ENCODE data around the gene KRTAP10-12.

The KRTAP10-12 gene

DNA sequence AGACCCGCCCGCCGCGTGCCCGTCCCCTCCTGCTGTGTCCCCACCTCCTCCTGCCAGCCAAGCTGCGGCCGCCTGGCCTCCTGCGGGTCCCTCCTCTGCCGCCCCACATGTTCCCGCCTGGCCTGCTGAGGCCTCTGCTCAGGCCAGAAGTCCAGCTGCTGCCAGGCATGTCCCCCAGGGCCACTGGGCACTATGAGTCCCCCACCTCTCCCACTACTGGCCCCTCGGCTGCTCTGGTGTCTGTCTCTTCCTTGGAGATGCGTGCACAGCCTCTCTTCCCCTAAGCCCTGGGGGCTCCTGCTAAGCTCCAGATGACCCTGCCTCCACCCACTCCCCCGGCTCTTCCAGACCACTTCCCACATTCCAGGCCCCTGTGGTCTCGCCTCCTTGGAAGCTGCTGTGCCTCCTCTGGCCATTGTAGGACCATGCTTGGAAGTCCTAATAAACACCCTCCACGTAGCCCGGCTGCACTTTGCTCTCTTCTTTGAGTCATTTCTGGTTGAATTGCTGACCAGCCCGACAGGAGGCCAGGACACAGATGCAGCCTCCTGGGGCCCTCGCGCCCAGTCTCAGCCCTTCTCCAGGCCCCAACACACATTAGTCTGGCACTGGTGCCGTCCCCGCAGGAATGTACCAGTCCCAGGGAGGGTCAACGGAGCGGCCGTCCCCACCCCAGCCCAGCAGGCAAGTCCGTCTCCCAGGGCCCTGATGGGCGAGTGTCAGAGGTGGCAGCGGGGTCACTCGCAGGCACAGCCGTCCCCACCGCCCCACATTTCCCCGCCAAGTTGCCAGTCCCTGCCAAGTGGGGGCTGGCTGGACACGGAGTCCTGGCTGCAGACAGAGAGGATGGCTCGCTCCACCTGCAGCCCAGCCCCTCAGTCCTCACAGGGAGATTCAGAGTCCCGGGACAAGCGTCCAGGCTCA, 1.1 kb downstream of the KRTAP10-12 start:
- in situ Hi-C loops (cut with MboI; ENCODE audit: low sequenced_read_pairs) = no loop called here

DNA sequence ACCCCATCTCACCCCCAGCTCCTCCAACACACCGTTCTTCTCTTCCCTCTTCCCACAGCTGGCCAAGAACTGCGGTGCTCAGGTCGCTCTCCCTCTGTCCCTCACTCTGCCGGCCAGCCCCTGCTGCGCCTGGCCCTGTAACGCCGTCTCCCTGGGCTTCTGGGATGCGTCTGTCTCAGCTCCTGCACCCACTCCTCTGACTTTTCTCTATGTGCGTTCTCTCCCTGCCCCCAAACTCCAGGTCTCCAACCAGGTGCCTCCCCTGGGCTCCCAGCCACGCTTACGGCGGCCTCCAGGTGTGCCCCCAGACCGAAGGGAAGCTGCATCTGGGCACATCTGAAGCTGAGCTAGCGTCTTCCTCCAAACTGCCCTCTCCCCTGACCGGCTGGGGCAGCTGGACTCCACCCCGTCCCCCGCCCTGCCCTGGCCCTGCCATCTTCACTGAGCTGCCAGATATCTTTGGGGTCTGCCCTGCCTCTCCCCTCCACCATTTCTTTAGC, 2.6 kb downstream of the KRTAP10-12 start:
- in situ Hi-C loops (cut with MboI; ENCODE audit: low sequenced_read_pairs) = no loop called here

DNA sequence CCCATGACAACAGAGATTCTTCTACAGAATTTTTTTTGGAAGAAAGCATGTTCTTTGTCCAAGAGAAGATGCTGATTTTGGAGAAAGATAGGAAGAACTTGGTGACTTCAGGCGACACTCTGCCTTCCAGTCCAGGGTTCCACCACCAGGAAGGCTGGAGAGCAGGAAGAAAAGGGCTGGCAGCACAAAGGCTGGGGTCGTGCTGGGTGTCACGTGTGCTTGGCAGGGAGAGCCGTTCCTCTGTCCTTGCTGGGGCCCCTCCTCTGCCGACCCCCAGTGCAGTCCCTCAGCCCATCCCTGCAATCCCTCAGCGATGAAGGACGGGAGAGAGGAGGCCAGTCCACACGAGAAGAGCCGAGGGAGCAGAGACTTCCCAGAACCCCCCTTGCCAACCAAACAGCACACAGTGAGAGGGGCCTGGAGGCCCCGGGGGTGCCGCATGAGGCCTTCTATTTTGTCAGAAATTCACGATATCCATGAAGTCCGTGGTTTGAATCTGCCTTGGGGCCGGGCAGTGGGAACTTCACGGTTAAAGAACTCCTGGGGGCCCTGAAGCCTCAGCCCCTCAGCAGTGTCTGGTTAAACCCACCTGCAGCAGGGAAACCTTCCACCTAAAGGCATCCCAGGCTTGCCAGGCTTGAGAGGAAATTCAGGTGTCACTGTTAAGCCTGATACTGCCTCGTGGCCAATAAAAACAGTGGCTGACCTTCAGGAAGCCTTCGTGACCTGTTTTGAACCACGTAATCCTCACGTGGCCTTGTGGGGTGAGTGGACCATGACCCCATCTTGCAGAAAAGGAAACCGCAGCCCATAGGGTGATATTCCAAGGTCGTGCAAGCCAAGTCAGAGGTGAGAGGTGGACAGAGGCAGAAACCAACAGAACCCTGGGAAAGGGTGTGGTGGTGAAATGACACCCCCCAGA, 3.4 kb downstream of the KRTAP10-12 start:
- in situ Hi-C loops (cut with MboI; ENCODE audit: low sequenced_read_pairs) = no loop called here

DNA sequence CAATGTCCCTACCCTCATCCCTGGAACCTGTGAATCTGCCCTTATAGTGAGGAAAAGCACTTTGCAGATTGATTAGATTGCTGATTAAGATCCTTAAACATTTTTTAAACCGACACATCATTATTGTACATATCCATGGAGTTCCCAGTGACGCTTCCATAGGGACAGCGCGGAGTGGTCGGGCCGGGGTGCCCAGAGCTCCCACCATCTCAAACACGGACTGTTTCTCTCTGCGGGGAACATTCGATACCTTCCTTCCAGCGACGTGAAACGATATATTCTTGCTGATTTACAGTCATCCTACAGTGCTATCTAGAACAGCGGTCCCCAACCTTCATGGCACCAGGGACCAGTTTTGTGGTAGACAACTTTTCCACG, 4.0 kb downstream of the KRTAP10-12 start:
- in situ Hi-C loops (cut with MboI; ENCODE audit: low sequenced_read_pairs) = no loop called here

DNA sequence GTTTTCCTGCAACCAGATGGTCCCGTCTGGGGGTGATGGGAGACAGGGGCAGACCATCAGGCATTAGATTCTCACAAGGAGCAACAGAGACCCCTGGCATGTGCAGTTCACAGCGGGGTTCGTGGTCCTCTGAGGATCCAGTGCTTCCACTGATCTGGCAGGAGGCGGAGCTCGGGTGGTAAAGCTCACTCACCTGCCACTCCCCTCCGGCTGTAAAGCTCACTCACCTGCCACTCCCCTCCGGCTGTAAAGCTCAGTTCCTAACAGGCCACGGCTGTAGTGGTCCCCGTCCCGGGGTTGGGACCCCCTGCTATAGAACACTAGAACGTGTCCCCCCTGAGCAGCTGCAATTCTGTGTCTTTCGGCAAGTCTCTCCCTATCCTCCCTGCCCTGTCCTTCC, 4.6 kb downstream of the KRTAP10-12 start:
- in situ Hi-C loops (cut with MboI; ENCODE audit: low sequenced_read_pairs) = no loop called here

DNA sequence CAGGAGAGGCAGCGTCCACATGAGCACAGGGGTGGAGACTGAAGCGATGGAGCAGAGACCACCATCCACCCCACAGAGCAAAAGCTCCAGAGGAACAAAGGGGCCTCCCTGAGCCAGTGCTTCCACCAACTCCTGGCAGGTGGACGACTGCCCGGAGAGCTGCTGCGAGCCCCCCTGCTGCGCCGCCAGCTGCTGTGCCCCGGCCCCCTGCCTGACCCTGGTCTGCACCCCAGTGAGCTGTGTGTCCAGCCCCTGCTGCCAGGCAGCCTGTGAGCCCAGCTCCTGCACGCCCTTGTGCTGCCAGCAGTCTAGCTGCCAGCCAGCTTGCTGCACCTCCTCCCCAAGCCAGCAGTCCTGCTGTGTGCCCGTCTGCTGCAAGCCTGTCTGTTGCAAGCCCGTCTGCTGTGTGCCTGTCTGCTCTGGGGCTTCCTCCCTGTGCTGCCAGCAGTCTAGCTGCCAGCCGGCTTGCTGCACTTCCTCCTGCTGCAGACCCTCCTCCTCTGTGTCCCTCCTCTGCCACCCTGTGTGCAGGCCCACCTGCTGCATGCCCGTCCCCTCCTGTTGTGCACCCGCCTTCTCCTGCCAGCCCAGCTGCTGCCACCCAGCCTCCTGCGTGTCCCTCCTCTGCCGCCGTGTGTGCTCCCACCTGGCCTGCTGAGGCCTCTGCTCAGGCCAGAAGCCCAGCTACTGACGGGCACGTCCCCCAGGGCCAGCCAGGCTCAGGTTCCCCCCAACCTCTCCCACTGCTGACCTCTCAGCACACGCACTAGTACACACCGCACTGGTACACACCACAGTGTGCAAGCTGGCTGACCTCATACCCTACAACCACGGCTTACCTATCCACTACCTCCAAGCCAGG, 5.4 kb downstream of the KRTAP10-12 start:
- in situ Hi-C loops (cut with MboI; ENCODE audit: low sequenced_read_pairs) = no loop called here

DNA sequence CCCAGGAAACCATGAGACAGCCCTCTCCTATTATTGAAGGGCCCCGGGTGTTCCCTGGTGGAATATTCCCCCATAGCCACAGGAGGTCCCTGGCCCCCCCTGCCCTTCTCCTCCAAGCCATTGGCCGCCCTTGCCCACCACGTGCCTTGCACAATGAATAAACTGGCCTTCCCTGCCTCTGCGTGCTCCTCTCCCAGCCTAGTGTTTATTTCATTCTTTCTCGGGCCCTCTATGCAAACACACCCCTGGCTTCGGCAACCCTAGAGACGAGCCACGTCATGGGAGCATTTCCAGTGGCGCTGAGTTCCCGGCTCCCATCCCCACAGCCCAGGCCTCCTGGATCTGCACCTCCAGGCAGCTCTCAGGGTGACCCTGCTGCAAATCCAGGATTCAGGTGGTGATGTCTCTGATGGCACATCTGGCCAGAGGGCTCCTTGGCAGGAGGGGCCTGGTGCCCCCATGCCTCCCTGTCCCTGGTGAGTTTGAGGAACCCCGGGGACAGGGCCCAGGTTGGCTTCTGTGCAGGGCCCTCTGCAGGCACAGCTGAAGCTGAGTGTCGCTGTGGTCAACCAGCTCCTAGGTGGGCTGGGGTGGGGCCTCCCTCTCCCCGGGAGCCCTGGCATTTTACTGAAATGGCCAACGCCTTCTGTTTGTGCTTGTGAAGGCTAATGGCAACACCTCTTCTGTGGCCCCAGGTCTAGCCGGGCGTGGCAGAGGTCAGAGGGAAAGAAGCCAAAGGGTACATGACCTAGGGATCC, 6.2 kb downstream of the KRTAP10-12 start:
- in situ Hi-C loops (cut with MboI; ENCODE audit: low sequenced_read_pairs) = no loop called here

DNA sequence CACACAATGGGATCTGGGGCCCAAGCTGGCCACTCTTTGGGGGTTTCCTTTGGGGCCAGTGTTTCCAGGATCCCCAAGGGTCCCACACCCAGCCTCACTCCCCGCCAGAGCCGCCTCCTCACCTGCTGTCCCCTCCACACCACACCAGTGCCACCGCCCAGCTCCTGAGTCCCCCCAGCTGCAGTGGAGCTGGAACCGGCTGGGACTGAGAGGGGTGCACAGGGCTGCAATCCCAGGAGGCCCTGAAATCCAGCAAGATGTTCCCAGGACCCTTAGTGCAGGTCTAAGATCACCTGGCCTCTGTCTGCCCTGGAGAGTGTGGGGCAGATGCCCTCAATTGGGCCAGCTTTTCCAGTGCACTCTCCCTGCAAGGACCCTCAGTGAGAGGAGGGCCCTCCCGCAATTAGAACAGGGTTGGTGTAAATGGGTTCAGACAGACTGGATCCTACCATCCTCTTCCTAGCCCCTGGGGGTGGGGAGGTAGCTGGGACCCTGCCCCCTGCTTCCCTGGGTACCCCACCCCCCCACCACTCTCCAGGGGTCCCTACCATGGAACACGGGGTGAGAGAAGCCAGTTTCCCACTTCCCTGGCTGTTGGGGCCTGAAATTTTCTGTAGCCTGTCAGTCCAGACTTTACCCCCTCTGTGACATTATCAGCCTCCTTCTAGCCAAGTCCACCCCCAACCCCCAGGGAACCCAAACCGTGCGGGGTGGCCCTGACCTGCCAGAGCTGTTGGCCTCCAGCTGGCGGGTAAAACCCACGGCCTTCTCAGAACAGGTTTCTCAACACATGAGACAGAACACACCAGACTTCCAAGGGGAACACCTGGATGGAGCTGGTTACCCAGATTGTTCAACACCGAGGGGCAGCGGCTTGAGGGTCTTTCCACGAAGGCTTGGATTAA, 7.0 kb downstream of the KRTAP10-12 start:
- in situ Hi-C loops (cut with MboI; ENCODE audit: low sequenced_read_pairs) = no loop called here

DNA sequence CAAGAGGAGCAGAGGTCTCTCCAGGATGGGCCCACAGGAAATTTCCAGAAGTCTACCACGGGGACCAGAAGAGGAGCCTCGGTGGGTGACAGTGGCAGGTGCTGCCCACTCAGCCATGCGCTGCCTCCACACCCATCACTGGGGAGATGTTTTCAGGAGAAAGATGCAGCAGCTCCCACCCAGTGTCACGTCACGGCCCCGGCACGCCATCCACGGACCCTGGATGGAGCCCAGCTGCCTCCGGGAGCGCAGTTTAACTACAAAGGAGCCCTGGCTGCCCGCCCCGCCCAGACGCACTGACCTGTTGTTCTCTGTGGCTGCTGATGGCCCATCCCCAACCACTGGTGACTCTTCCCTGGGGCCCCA, 7.6 kb downstream of the KRTAP10-12 start:
- in situ Hi-C loops (cut with MboI; ENCODE audit: low sequenced_read_pairs) = no loop called here

DNA sequence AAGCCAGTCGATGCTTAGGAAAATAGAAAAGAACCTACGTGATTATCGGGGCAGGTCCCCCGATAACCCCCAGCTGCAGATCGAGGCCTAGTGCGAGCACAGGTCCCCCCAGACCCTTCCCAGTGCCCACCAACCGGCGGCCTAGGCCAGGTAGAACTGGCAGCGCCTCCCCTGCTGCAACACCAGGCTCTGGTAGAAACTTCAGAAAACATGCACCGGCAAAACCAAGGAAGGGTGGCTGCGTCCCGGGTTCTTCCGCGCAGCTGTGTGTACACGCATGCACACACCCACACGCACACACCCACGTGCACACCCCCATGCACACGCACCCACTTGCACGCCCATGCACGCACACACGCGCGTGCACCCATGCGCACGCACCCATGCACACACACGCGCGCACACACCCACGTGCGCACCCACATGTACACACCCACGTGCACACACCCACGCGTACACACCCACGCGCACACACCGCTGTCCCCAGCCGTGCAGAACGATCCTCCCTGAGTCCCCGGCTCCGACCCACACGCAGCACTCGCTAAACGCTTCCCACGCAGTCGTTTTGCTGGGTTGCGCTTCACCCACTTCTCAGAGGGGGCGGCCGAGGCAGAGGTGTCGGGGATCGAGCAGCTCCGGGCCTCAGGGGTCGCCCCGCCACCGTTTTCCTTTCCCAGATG, 9.2 kb downstream of the KRTAP10-12 start:
- in situ Hi-C loops (cut with MboI; ENCODE audit: low sequenced_read_pairs) = no loop called here

DNA sequence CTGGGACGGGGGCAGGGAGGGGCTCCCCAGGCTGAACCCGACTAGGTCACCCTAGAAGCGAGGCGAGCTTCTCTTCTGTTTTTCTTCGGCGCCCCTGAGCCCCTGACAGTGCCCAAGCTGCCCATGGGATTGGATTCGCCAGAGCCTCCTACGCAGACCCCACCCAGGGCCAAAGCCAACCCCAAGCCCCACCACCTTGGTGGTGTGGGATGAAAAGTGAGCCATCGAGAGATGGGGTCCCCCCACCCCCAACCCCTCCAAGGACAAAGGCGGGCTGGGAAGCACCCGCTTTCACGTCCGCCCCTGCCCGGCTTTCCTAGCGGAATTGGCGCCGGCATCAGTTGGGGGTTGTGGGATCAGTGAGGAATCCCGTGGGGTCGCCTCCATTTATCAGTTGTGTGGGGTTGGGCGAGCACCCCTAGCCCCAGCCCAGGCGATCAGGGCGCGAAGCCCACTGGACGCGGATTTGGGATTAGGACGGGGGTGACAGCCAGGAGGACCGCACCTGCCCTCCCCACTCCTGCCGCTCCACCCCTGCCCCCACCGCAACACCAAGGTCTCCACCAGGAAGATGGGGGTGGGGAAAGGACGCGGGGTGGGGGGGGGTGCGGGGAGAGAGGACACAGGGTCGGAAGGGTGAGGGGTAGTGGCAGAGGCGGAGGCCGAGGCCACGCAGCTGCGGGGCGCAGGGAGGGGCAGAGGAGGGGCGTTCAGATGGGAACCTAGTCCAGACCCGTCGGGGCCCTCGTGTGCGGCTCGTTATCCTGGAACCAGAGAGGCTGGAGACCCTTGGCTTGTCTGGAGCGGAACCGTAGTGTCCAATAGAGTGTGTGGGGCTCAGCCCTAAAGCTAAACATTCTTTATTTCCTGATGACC, 10.0 kb downstream of the KRTAP10-12 start:
- in situ Hi-C loops (cut with MboI; ENCODE audit: low sequenced_read_pairs) = no loop called here

DNA sequence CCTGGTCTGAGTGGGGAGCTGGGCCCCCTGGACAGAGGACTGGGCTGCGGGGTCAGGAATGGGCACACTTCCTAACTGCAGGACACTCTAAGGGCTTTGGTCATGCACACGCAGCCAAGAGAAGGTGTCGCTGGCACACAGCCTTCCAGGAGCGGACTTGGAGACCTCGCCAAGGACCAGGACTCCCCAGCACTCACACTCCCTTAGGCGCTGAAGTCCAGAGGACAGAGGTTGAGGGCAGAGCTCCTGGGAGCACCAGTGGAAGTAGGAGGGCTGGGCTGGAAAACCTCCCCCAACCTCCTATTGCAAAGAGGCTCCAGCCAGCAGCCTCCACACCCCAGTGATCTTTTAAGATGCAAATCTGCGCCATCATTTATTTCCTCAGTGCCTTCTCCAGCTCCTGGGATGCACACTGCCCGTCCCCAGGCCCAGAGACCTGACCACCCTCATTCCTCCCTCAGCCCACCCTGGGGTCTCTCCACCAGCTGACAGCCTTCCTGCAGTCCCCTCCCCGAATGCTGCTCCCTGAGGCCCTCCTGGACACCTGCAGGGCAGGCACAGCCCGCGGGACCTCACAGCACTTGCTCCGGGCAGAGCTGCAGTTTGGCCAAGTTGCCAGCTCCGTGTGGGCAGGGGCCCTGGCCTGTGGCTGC, 11.4 kb downstream of the KRTAP10-12 start:
- in situ Hi-C loops (cut with MboI; ENCODE audit: low sequenced_read_pairs) = no loop called here

DNA sequence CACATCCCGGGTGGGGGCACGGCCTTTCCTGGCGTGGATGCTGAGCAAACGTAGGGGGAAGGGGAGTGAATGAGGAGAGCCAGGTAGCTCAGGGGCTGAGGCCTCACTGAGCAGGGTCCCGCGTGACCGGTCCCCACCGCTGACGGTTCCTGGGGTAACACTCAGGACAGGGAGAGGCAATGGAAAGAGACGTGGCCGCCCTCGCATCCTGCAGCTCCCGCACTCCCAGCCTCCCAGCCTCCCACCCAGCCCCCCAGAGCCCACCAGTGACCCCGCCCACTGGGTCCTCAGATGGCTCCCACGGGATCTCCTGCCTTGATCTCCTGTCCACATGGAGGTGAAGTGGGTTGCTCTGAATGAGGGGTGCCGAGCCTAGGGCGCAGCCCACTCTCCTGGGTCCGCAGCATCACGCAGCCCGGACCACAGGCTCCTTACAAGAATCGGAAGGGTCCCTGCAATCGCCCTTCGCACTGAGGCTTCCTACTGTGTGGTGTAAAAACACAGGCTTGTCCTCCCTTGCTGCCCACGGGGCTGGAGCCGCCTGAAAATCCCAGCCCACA, 12.0 kb downstream of the KRTAP10-12 start:
- in situ Hi-C loops (cut with MboI; ENCODE audit: low sequenced_read_pairs) = no loop called here

DNA sequence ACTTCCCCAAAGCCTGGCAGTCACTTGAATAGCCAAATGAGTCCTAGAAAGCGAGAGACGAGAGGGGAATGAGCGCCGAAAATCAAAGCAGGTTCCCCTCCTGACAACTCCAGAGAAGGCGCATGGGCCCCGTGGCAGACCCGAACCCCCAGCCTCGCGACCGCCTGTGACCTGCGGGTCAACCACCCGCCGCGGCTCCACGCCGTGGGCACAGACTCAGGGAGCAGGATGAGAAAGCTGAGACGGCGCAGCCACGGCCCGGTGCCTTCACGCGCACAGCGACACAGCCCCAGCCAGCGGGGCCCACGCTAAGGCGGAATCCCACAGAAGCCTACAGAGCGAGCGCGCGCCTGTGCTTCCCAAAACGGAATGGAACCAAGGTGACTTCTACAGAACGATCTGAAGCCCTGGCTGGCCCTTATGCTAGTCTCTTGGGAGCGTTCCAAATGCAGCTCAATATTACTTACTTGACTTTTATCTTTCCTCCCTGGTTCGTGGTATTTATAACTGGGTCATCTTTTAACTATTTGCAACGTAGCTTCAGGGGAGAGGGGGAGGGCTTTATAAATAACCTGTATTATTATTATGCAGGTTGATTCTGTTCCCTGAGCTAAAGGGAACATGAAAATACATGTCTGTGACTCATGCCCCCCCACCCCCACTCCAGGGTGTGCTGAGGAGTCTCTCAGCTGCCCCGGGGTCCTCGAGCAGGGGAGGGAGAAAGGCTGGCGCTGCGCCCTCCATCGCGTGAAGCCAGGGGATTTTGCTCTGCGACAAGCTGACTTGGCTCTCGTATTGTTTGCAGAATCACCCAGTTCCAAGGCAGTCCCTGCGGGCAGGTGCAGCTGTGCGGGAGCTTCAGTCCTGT, 12.7 kb downstream of the KRTAP10-12 start:
- in situ Hi-C loops (cut with MboI; ENCODE audit: low sequenced_read_pairs) = no loop called here

DNA sequence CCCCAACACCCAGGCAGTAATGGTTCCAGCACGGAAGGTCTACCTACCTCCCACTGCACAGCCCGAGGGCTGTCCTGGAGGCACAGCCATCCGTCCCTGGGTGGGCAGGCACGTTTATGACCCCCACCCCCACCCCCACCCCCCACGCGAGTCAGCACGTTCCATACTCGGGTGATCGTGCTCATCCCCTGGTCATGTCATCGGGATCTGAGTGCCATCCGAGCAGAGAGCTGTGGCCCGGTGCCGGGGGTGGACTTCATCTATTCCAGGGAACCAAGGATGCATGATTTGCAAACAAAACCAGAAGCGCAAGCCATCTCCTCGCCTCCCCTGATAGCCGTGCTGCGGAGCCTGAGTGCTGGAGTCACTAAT, 13.3 kb downstream of the KRTAP10-12 start:
- in situ Hi-C loops (cut with MboI; ENCODE audit: low sequenced_read_pairs) = no loop called here

All from HL-60/S4 treated with phorbol 12-myristate 13-acetate at 8.2 ng/mL for 4 days and 3 days (cell line).